ENCODE measurements around the gene NAA16. TPM values are rescaled to one million over a fixed set of nuclear protein-coding genes. Genes with fewer than 3 reads are reported as not detected.

NAA16 gene
- total and polyA plus RNA-seq, 2 of the 4 experiments (the other 2 are of a cell fraction) = 6.6 to 8.8 TPM

DNA sequence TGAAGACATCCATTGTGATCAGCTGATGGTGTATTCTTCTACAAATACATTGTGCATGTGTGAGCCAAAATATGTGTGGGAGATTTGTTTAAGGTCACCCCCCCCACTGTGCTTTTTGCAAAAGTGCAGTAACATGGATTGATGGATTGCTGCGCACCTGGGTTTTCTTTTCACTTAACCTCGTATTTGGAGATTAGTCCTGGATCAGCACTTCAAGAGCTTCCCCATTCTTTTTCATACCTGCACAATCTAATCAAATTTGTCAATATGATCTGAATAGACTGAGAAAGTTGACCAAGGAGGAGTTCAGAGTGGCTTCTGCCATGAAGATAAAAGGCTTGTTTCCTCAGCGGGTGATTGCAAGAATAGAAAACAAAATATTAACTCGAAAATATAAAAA is 23.7 kb downstream of the NAA16 start:
- POLR2A ChIA-PET (ENCODE audit: unreplicated experiment) = no interaction called here
- in situ Hi-C loops (cut with MboI; ENCODE audit: low sequenced_read_pairs) (no loop called here), intact Hi-C loops (cut with micrococcal nuclease) (loop anchor here (5.0 kb wide), 1 partner anchor 263 kb away; no protein-coding TSS in a partner anchor)

More for the DNA sequence above, 23.7 kb downstream of the NAA16 start:
- no peak overlapping the region for H2BK20ac ChIP-seq (ENCODE audit: low read depth, low read length)
- H4K91ac ChIP-seq (ENCODE audit: insufficient read depth, low read depth, low read length) = no peak overlapping the region
- peaks cover 9 to 12% of the 10 kb centered on the region in 2 experiments for H3K79me1 ChIP-seq (ENCODE audit: low read depth in 1 of 2, low read length in 2 of 2)
- no peak overlapping the region for H2AFZ ChIP-seq (replicated peaks; ENCODE audit: low read length, poor library complexity)
- no CpG with 5 or more reads among the region's 4 CpGs for WGBS, 2 experiments (ENCODE audit: extremely low coverage in 2 of 2, insufficient read length in 1 of 2)
- no peak overlapping the region for H3K14ac ChIP-seq (replicated peaks; ENCODE audit: low read depth, low read length)
- no peaks in the 10 kb centered on the region for H4K20me1 ChIP-seq (ENCODE audit: insufficient read depth, low read length)
- H4K8ac ChIP-seq (ENCODE audit: low read depth in 2 of 2, low read length in 2 of 2) = no peak overlapping the region
- no peak overlapping the region for H2AK9ac ChIP-seq (replicated peaks; ENCODE audit: low read depth, low read length, poor library complexity)
- CTCF ChIA-PET = interaction anchor here (0.7 to 1.3 kb wide), 2 partner anchors 13 to 276 kb away, joined by 3 read pairs; no protein-coding TSS in a partner anchor
- no peaks in the 10 kb centered on the region for H3K9me1 ChIP-seq (ENCODE audit: insufficient read depth, low read length)
- no peak overlapping the region for H3K4me2 ChIP-seq (ENCODE audit: low read depth, low read length)
- no TSS peak for BruUV-seq (replicated peaks)
- no peaks in the 10 kb centered on the region for H3K4me1 ChIP-seq (ENCODE audit: control insufficient read depth, insufficient read depth, low read length)
- no peak overlapping the region for H3K4ac ChIP-seq (ENCODE audit: low read depth, low read length)
- H2BK5ac ChIP-seq (ENCODE audit: low read depth, low read length, poor library complexity, severe bottlenecking) = no peak overlapping the region
- H2AK5ac ChIP-seq (ENCODE audit: low read depth, low read length) = no peak overlapping the region
- H3K4me3 ChIP-seq (ENCODE audit: insufficient read depth, low read depth, low read length) = no peak overlapping the region
- no peaks in the 10 kb centered on the region for H3K27me3 ChIP-seq (ENCODE audit: control insufficient read depth, insufficient read depth, low read length)
- dilution Hi-C loops (cut with HindIII; ENCODE audit: low sequenced_read_pairs, unreplicated experiment) = no loop called here
- ATAC-seq (ENCODE audit: low read depth) (no peak), DNase-seq (no peak)
- no peak overlapping the region for H3K23ac ChIP-seq (ENCODE audit: low read depth, low read length)
- TF ChIP-seq MAFK (IDR thresholded peaks at IDR 0.05; ENCODE audit: low read depth, low read length) (no peak), MXI1 (IDR thresholded peaks at IDR 0.05; ENCODE audit: borderline replicate concordance, low read depth, low read length) (no peak), USF2 (IDR thresholded peaks at IDR 0.05; ENCODE audit: low read depth, low read length) (no peak), NFE2L2 (IDR thresholded peaks at IDR 0.05; ENCODE audit: low read depth, low read length) (no peak), MAZ (IDR thresholded peaks at IDR 0.05; ENCODE audit: borderline replicate concordance, low read depth, low read length) (no peak), BHLHE40 (IDR thresholded peaks at IDR 0.05; ENCODE audit: low read depth, low read length) (no peak), SMC3 (IDR thresholded peaks at IDR 0.05; ENCODE audit: low read depth, low read length) (no peak), RCOR1 (IDR thresholded peaks at IDR 0.05; ENCODE audit: insufficient replicate concordance, low read length) (no peak), RFX5 (IDR thresholded peaks at IDR 0.05; ENCODE audit: low read depth, low read length) (no peak), CEBPB (IDR thresholded peaks at IDR 0.05; ENCODE audit: low read depth, low read length) (no peak), ELK1 (IDR thresholded peaks at IDR 0.05; ENCODE audit: borderline replicate concordance, low read depth, low read length) (no peak), CTCF (conservative IDR thresholded peaks at IDR 0.05; ENCODE audit: low read depth, low read length) (no peak), POLR2A (IDR thresholded peaks at IDR 0.05; ENCODE audit: low read depth, low read length) (no peak), CHD1 (IDR thresholded peaks at IDR 0.05; ENCODE audit: low read depth, low read length) (no peak), FOS (IDR thresholded peaks at IDR 0.05; ENCODE audit: low read depth, low read length) (no peak), RAD21 (IDR thresholded peaks at IDR 0.05; ENCODE audit: low read length) (no peak)
- H2BK120ac ChIP-seq (ENCODE audit: low read depth, low read length) = no peak overlapping the region
- H3K9ac ChIP-seq (ENCODE audit: low read depth, low read length) = no peak overlapping the region
- no peak overlapping the region for H3K18ac ChIP-seq (ENCODE audit: low read depth, low read length)
- H3K9me3 ChIP-seq (ENCODE audit: control insufficient read depth, insufficient read depth, low read length) = no peaks in the 10 kb centered on the region
- H4K5ac ChIP-seq (ENCODE audit: low read depth, low read length) = no peak overlapping the region
- H2BK15ac ChIP-seq (ENCODE audit: low read depth, low read length) = no peak overlapping the region
- peaks cover 6% of the 10 kb centered on the region for H3K36me3 ChIP-seq (ENCODE audit: control insufficient read depth, insufficient read depth, low read length)
- no peak overlapping the region for H3K27ac ChIP-seq (ENCODE audit: insufficient read depth, low read length)
- no peak overlapping the region for H3K56ac ChIP-seq (ENCODE audit: extremely low read depth, insufficient read depth, low read length)

Measured in IMR-90 (cell line).